HG03558 (cell line): ENCODE results near the gene NDUFAF4.
A peak's percentile ranks its signal among the peaks of the same experiment; 100 is the strongest.

ENCODE experiments used
- ATAC-seq: cut with Tn5 transposase; IDR thresholded peaks from one replicate; pipeline ENCODE4 v1.9.1; 2021; ENCODE audit warnings: moderate number of reproducible peaks; ENCODE audit not compliant: unreplicated experiment; ENCODE audit errors: extremely low read depth

Gene NDUFAF4

DNA sequence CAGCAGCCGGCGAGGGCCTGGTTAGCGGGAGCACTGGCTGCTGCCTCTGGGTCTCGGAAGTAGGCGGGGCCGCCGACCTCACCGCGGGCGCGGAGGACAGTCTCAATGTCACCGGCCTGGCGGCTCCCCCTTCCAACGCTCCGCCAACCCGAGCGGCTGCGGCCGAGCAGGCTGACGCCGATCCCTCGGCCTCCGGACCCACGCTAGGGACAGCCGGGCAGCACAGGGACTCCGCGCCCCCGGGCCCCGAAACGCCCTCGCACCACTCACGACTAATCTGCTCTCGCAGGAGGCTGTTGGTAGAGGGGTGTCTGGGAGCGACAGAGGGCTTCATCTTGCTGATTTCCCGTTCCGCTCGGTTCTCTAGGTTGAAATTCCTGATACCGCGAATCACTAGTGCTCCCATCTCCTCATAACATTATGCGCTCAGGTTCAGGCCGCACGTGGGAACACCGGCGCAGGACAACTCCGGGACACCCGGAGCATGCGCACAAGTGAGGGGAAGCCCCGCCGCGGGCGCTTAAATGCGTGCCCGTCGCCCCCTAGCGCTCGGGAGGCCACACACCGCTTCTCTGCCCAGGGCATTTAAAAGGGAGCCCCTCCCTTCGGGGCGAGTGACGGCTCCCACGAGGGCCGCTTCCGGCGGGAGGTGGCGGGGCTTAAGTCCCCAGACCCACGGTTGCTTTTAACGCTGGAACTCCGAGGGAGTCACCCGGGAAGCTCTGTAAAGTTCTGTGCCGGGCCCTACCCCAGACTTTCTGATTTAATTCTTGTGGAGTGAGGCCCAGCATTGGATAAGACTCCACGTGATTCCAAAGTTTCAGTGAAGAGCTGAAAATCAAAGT is at the start of gene NDUFAF4:
Gene NDUFAF4, minus strand, starts transcription at position 496 of the 845 bp plus-strand sequence. Its CDS starts 90 bp downstream, at position 406.
- ATAC-seq = peak; percentile 89

DNA sequence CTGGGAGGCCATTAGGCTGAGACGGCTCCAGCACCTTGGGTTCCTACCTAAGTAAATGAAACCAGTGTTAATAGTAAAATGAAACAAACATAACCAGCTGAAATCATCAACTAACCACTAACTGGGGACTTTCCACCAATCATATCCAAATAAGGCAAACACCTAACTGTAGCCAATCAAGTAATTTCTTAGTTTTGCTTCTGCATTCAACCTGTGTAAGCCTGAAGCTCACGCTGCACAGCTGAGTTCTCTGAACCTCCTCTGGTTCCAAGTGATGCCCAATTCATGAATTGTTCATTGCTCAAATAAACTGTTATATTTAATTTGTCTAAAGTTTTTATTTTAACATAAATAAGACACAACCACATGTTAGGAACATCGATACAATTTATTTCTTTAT is 49.4 kb upstream of the NDUFAF4 start:
- ATAC-seq = peak; percentile 96

DNA sequence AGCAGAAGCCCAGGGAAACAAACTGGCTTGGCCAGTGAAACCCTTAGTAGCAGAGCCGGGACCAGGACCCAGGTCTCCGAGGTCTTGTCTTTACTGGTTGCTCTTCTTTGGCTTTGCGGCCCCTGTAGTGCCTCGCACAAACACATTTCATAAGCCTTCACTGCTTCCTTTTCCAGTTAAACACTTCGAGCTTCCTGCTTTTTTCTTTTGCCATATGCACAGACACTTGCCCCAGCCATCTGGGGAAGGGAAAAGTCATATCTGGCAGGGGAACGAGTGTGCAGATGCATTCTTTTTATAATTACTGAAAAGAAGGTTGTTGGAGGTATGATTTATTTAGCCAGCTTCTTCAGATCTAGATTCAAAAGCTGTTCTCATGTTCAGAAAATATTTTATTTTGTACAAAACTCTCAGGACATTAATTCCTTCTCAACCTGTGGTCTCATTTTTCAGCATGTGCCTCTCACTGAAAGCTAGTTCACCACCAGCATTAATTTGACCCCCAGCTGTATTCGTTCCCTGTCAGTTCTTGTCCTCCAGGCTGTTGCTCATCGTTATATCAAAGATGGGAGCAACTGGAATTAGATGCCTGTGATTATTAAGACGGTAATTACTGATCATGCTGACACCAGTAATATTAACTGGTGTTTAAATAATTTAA is 46.0 kb upstream of the NDUFAF4 start:
- ATAC-seq = no peak

DNA sequence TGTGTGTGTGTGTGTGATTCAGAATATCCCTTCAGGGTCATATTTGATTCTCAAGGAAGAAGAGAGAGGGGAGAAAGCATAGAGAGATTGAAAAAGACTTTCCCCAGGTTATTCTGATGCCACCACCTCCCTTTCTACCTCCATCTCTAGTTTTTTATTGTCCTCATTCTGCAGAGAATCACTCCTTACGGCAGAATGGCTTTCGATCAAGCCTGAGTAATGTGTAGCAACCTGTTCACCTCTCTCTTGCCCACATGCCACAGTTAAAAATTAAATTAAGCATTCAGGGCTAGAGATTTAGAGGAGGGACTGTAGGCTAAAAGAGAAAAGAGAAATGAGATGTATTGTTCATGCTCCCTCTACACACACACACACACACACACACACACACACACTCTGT is 45.0 kb upstream of the NDUFAF4 start:
- no peak for ATAC-seq

DNA sequence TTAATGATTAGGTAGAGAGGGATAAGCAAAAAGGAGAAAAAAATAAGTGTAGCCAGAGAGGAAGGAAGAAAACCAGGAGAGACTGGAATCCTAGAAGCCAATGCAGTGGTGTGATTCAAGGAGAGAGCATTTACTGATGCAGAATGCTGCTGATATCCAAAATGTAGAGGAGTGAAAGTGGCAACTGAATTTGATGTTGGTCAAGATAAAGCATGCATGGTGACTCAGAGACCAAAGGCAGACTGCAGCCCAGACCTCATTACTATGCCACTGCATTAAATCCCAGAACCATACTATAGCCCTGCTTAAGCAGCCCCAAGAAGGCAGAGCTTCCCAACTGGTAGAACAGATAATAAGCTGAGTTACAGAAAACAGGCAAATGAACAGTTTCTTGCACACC is 42.6 kb upstream of the NDUFAF4 start:
- no peak for ATAC-seq

DNA sequence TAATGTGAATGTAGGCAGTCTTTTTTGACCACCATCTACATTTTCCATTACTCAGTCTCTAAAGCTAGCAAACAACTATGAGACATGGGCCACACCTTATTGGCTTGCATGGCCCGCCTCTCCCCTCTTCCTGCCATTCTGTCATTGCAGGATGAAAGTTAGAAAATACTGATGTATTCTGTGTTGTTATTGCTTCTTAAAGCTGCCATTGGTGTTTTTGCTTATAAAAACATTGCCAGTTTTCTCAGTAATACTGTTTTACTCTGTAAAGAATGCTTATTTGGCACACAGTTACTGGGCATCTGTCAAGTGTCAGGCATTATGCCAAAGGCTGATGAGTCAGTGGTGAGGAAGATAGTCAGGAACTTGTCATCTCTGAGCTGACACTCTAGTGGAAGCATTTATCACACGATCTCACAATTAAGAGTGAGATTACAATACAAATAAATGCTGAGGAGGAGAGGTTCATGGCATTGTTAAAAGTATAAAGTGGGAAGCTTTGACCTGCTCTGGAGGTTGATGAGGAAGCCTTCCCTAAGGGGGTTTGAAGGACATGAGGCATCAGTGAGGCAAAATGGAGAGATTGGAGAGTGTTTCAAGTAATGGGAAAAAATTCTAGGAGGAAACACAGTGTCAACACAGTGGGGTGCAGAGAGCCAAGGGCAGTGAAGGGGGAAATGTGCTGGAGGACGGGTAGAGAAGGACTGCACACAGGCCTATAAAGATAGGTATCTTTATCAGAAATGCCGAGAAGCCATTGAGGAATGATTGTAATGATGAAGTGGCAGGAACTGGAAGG is 41.5 kb upstream of the NDUFAF4 start:
- no peak for ATAC-seq

DNA sequence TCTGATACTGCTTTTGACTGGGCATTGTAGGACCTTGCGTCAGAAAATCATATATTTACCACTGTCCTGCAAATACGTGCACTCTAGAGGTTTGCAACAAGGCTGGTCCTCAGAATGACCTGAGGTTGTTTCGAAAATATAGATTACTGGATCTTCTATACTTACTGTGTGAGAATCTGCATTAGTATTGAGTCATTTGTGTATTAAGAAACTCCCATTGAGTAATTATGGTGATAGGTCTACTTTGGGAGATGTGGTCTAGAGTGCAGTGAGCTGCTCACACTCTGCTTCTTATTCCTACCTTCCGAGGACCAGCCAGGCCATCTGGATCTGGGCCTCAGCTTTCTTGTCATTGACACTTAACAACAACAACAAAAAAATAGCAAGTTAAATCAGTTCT is 36.4 kb upstream of the NDUFAF4 start:
- no peak for ATAC-seq

DNA sequence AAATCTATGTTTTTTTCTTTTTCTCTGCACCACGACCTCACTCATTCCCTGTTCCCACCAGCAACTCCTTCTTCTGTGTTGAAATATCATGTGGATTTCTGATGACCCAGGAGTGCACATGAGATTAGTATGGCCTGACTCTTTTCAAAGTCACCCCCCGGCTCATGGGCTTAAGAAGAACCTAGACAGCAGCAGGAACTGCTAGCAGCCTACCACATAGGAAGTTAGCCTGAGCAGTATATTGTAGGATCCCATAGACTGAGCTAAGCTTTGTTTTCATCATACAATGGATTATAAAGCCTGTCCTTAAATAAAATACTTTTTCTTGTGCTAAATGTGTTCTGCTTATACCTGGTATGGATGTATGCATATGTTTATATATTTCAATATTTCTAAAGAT is 33.5 kb upstream of the NDUFAF4 start:
- no peak for ATAC-seq

DNA sequence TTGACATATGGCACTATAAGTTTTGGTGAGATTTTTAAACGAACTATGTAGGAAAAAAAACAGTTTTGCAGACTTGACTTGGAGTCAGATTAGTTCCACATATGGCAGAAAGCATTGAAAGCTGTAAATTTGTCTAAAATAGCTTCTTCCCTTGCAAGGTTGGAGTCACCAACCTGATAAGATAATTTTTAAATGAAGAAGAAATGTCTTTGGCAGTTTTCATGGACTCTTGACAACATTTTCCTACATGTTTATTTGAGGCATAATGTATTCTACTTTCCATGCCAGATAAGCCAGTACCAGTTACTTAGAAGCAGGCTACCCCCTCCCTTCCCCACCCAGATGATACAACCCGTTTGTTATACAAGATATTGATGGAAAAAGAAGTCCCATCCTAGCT is 32.0 kb upstream of the NDUFAF4 start:
- no peak for ATAC-seq

DNA sequence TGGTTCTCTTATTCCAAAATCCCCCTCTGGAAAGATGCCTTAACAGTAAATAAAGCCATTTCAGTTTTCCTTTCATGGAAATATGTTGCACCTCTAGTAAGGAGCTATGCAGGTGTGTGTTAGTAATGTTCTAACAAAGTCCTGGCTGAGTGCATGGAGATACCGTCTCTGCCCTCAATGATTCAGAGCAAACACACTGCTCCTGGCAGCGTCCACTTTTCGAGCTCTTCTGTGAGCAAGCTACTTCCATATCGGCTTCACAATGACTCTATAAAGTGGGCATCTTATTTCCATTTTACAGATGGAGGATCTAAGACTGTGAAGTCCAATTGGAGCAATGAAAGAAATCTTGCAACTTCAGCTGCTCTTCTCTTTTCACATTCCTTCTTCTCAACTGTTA is 30.0 kb upstream of the NDUFAF4 start:
- no peak for ATAC-seq

DNA sequence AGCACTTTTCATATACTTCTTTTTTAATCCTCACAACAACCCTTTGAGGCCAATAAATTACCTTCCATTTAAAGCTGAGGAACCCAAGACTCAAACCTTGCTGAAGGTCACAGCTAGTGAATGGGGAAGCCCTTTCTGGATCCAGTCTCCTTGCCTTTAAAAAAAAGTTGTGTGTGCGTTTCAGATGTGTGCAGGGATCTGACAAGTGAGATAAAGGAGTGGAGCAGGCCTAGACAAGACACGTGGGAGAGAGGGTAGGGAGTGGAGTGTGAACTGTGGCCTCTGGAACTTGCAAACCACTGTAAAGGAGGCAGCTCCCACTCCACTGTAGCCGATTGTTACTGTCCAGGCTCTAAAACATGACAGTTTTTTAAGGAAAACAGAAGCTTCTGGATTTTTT is 28.7 kb upstream of the NDUFAF4 start:
- no peak for ATAC-seq

DNA sequence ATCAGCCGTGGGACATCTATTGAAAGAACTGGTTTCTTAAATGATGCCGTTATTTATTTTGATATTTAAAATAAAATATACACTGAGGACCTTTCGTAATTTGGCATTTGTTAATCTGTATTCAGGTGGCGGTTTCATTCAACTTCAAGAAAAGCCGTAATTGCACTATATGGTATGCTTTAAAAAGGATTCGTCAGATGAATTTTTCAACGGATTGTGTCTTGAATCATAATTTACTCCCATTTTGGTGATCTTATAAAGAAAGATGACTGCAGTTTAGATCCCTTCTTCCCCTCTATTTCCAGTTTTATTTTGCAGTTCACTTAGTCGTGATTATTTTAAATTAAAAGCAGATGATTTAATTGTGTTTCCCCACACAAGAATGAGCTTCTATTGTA is 27.6 kb upstream of the NDUFAF4 start:
- no peak for ATAC-seq

DNA sequence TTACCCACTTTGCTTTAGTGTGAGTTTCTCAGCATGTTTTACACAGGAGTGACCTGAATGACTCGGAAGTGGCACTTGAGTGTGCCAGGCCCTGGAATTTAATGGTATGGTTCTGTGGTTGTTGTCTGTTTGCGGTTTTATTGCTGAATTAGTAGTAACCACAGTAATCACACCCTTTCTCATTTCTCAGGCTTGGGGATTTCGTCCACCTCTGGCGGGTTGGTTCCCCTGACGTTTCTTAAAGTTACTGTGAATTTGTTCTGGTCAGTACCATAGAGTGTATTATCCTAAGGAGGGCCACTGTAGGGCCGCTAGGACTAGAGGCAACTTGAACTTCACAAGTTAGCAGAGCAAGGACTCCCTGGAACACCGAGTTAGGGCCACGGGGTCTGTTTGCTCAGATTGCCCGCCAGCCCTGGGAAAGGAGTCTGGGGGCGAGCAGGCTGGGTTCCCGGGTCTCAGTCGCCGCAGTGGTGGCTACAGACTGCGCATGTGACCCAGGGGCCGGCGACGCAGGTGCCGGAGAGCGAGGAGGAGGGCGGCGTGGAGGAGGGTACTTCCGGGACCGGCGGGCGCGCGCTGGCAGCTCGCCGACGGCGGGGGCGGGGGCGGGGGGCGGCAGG is 26.3 kb upstream of the NDUFAF4 start:
- ATAC-seq = peak; percentile 63

DNA sequence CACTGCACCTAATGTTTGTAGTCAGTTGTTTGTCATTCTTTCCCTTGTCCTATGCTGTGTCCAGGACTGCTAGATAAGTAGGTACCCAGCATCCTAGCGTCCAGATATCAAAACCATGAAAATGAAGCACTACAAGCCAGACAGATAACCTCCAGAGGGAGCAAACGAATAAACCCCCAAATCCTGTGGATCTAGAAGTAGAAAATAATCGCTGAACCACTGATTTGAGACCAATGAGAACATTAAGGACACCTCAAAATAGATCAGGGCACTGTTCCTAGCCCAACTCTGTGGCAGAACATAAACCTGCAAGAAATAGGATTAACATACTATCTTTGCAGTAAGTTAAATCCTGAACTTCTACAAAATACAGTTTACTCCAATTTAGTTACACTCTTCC is 25.7 kb upstream of the NDUFAF4 start:
- no peak for ATAC-seq

DNA sequence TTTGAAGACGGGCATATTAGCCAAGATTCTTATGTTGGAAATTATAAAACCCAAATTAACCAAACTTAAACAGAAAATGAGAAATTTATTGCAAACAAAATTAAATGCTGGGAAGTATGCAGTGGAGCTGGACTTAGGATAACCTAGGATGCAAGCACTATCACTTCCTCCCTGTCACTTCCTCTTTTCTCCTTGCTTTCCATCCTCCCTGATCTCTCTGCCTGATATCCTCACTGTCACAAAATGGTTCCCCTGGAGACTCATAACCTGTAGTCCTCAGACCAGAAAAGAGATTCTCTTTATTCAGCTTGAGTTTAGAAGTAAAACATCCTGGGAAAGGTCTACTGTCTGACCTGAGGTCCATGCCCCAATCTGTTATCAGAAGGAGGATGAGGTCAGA is 19.4 kb upstream of the NDUFAF4 start:
- no peak for ATAC-seq

DNA sequence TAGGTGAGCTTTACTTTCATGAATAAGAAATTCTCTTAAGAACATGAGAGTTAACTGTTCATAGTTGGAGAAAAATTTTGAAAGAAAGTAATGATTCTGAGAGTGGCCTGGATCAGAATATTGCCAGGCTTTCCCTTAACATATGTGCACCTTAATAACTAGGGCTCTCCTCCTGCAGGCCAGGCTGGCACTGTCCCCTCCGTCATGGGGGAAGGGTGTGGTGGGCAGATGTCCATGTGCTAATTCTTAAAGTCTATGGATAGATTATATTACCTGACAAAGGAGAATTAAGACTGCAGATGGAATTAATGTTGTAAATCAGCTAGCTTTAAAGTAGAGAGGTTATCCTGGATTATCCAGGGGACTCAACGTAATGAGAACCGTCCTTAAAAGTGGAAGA is 15.9 kb upstream of the NDUFAF4 start:
- ATAC-seq = no peak

DNA sequence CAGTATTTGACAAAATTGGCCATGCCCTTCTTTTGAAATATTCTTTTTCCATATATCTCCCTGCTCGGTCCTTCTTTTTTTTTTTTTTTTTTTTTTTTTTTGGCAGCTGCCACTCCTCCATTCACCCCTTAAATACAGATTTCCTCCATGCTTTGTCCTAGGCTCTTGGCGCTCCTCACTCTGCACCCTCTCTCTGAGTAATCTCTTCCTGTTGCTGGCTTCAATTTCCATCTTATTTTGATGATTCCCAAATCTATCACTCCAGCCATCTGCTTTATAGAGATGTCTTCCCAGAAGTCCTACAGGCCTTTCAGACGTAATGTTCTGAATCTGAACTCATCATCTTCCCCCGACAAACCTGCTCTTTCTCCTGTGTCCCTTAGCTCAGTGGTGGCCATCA is 14.1 kb upstream of the NDUFAF4 start:
- ATAC-seq = no peak

DNA sequence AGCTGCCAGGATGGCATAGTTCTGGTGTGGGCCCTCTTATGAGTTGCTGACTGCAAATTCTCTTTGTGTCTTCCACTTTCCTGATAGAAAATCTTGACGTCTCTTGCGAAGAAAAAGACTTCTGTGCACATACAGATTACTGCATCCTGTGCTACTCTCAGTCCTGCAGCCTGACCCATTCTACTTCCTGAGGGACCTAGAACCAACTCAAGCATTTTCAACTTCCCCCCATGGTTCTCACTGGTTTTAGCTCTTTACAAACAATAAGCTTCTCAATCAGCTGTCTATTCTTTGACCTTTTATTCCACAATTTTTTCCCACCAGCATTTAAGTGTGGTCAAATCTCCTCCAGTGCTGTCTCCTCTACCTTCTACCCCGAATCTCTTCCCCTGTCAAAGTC is 13.5 kb upstream of the NDUFAF4 start:
- ATAC-seq = no peak

DNA sequence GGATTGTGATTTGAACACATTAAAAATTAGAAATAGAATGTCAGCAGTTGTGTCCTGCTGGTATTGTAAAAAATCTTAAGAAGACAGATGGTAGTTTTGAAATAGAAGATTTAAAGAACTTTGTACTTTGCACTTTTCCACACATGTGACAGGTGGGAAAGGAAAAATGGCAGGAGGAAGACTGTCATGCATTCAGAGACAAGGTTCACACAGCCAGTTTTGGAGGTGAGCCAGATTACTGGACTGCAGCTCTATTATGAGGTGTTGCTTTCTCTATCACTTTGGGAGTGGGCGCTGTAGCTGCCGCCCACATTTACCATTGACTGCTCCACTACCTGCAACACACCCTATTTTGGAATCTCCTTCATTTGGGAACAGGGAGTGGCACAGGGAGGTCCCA is 12.1 kb upstream of the NDUFAF4 start:
- no peak for ATAC-seq

DNA sequence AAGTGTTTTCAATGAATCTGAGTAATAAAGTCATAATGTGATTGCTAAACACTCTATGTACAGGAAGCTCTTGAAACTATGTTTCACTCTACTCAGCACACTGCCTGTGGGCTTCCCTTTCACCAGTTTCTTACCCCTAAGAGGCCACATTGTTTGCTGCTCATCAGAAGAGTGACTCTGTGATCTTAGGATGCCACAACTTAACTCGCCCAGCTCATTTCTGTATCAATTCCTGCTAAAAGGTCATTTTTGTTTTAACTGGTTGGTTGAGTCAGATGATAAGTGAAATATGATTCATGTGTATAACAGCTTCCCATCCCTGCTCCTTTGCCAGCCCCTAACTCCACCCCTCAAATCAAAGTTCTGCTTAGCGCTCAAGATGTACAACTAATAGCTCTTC is 9.8 kb upstream of the NDUFAF4 start:
- ATAC-seq = peak; percentile 93

DNA sequence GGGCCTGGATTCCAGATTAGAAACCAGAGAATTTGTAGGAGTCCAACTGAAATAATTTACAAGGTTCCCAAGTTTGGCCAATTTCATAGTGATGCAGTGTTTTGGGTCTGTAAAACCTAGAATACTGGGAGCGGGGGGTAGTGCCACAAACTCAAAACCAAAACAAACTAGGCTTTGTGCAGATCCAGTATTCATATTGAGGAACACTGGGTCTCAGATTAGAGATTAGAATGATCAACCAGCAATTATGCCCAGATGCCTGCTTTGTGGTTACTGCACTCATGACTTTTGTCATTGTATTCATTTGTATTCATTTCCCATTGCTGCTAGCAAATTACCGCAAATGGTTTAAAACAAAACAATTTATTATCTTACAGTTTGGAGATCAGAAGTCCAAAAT is 3.2 kb upstream of the NDUFAF4 start:
- no peak for ATAC-seq
